ENCODE data around the gene ALDH1A2.

ALDH1A2 gene

DNA sequence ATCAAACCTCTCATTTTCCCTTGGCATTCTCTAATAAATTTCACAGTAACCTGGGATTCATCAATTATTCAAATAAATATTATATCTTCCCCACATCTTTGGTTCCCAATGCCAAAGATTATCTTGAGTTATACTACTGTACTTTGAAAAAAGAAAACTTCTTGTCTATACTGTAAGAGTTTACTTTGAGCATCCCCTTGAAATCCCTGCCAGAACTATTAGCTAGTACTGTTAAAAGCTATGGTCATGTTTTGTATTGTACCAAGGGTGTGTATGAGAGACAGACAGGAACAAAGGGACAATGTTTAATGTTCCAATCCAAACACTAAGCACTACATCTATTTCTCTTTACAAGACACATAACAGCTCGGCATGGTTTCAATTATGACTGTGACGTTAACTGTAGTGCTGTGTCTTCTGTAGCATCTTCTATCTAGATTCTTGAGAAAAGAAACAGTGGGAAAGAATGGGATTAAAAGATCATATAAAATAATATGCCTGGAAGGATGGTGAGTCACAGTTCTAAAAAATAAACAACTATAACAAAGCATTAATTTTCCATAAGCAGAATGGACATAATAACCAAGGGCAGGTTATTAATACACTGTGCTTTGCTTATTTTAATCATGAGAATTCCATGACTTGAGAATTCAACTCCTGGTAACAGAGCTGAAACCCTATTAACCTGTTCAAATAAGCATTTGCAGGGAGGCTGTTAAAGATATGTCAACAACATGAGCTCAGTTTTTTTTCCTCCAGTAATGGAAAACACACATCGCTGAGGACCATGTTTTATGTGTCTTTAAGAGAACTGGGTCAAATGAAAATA is 71.1 kb downstream of the ALDH1A2 start:
- DNase-seq: no peak

DNA sequence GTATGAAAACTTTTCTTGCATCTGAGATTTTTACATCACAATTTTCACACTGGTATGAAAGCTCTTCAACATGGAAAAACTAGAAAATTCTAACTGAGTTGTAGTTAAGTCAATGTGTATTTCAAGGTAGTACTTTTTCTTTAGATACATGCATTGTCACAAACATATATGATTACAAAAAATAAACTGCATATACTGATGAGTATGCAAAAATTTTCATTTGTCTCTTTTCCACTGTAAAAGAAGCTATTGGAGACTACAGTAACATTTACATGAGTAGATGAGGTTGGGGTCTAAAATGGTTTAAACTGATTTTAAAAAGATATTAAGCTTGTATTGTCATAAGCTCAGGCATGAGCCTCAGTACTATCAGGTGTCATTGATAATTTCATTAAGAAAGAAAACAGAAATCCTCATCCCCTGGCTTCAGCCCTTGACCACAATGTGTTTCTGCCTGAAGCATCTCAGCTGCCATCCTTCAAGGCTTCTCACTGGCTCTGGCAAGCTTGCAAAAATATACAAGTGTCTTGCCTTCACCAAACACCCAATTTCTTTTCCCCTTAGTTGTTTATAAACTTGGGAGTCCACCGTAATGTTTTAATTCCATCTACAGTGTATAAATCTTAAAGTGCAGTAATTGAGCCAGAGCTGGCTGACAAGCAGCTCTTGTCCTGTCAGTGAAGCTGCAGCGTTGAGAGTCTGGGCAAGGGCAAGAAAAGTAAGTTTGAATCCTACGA is 71.9 kb downstream of the ALDH1A2 start:
- DNase-seq: no peak

DNA sequence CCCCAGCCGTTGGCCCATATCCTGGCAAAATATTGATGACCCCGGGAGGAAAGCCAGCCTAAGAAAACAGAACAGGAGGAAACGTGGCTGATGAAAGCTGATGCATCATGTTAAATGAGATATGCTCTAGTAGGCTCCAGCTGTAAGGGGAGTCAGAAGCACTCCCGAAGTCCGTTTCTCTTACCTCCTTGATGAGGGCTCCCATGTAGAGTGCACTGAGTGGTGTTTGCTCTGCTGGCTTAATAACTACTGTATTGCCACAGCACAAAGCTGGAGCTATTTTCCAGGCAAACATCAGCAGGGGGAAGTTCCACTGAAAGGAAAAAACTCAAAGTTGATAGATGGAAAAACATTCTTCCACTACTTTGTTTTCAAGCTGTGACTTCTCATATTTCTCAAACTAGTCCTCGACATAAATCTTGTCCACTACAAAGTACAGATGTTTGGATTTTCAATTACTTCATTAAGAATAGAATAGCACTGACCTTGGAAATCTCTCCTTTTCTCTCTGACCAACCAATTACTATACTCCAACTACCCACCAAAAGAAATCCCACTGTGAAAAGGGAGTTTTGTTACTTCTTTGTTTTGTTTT is 72.7 kb downstream of the ALDH1A2 start:
- no peak for DNase-seq

DNA sequence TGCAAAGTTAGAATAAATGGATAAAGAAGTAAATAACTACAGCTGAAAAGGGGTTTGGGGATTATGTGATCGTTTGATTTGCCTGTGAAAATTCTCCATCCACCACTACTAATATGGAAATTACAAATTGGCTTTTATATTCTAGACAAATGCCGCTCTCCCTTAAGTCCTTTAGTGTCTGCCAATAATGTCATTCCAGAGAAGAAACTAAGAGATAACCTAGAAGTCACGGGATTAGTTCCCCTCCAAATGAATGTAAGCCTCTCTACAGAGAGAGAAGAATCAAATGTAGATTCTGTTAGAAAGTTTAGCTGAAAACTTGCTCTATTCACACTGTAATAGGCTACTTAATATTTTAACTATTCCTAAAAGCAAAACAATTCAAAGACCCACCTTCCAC is 92.0 kb downstream of the ALDH1A2 start:
- DNase-seq: no peak

DNA sequence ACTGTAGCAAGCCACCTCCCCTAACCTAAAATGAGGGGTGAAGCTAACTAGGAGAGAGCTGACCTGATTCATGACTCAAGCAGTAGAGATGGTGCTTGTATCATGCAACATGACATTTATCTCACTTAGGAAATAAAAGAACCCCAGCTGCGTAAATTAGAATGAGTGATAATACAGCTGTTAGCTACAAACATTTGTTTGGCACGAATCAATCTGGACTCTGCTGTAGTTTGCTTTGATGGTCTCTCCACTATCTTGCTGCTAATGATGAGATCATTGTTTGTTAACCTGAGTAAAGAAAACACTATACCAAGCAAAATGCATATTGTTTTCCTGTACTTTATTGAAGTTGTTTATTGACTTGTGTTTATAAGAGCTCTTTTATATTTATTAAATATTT is 92.6 kb downstream of the ALDH1A2 start:
- no peak for DNase-seq

DNA sequence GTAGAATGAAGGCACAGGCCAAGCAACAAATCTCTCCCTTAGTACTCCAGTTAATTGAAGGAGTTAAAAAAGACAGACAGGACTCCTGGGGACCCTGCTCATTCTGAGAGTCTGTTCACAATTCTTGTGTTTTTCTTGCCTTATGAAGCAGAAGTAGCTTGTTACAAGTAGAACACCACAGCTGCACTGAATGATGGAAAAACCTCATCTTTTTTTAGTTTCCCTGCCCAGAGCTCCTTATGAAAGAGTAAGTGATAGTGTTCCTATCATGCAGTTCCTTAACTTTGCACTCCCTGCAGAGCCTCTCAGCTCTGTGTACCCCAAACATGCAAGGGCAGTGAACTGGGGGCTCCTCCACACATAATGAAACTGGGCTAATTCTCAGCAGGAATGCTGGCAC is 95.5 kb downstream of the ALDH1A2 start:
- no peak for DNase-seq

DNA sequence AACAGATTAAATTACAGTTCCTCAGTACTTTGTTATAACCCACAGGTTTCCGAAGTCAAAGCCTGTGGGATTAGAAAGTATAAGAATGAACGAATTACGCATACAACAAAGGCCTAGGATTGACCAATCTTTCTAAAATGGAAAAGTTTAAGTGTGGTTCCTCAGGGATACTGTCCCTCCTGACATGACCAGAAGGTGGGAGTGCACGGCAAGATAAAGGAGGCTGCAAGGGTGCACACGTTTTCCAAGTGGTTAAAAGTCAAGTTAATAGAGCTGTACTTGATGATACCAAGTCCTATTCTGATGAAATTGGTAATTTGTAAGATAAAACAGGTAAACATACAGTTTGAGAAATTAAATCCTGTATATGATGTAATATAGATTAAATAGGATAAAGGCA is 96.2 kb downstream of the ALDH1A2 start:
- DNase-seq: no peak

DNA sequence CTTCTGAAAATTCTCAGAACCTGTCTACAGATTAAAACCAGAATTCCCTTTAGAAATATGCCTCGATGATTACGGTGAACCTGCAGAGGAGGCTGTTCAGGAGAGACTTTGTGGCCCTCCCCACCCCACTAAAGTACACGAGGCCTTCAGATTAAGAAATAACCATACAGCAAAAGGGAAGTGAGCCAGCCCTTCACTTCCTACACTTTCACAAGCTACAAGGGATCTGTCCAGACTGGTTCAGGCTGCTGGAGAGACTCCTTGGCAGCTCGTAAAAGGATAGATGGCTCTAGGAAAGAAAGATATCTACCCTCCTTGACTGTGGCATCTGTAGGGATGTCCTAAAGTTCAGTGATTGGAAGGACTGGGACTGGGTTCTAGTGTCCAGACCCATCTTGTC is 102.6 kb downstream of the ALDH1A2 start:
- DNase-seq: no peak

DNA sequence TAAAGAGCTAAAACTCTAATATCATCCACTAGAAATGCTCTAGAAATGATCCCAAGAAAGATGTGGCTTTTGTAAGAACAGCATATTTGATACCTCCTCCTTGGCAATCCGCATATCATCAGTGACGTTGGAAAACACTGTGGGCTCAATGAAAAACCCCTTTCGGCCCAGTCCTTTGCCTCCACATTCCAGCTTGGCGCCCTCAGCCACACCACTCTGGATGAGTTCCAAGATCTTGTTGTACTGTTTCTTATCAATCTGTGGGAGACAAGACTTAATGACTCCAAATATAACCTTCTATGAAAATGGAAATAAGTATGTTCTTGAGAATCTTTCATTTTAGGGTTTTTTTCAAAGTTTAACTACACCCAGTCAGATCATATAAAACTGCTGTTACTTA is 103.6 kb downstream of the ALDH1A2 start:
- DNase-seq: no peak

DNA sequence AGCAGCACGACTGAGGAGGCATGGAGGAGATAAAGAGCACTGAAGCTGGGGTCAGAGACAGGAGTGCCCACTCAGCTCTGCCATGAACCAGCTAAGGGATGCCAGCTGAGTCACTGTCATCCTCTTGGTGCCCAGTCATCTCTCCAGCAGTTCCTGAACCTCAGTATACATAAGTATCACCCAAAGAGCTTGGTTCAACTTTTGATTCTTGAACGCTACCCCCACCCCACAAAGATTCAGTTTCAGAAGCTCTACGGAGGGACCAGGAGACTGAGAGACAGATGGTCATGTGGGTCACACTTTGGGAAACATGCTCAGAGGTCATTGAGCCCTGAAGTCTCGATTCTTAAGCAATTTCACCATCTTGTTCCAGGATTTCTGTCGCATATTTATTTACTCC is 108.4 kb downstream of the ALDH1A2 start:
- no peak for DNase-seq

DNA sequence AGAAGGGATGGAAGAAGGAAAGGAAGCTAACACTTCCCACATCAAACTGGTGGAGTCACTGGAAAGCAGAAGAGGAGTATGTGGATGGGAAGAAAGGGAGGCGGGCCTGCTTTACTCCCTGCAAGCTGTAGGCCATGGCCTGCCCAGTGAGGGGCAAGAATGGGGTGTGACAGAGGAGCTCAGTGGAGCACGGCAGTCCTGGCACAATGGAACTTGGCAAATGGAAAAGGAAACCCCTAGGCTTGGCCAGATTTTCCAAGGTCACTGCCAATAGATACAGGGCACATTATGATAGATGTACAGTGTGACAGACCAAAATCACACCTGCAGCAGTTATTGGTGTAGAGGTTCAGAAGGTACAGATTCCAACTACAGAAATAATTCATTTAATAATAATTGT is 111.6 kb downstream of the ALDH1A2 start:
- no peak for DNase-seq

DNA sequence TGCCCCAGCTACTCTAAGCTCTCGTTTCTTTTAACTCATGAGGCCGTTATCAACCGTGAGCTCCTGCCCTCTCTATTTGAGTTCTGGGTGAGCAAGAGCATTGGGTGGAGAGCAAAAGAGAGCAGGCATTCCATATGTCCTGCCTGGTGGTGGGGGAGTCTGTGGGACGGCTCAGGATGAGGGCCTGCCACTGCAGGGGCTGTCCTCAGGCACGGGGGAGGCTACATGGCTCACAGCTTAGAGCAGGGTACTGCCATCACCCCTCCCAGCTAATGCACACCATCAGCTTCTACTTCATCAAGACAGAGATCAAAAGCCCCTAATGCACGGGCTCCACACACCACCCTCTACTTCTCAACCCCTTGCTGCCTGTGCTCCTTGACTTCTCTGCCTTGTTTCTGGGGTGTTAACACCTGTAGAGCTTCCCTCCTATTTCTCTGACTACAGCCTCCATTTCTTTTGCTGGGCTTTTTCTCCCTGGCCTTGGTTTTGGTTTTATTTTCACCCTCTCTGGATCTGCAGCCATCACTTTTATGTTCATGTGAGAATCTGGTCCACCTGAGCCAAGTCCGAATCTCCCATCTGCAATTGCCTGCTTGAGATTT is 114.1 kb downstream of the ALDH1A2 start:
- DNase-seq: no peak

DNA sequence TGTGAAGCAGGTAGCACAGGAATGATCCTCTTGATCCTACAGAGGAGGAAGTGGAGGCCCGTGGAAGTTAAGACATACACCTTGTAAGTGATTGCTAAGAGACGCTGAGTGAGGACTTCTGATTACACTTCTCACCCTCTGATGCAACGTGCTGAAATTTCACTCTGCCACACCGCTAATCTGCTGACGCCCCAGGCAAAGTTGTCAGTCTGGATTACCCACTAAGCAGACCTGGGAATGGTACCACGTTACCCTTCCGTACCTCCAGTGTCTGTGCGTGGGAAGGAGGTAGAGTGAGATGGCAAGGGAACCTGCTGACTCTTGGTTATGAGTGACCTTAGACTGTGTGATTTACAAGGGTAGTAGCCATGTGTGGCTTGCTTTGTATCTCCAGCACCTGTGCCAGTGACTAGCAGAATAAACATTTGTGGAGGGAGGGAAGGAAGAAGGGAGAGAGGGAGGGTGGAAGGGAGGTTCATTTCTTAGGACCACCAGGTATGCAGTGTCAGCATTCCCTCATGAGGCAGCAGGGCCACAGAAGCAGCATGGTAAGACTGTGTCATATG is 115.0 kb downstream of the ALDH1A2 start:
- DNase-seq: no peak

DNA sequence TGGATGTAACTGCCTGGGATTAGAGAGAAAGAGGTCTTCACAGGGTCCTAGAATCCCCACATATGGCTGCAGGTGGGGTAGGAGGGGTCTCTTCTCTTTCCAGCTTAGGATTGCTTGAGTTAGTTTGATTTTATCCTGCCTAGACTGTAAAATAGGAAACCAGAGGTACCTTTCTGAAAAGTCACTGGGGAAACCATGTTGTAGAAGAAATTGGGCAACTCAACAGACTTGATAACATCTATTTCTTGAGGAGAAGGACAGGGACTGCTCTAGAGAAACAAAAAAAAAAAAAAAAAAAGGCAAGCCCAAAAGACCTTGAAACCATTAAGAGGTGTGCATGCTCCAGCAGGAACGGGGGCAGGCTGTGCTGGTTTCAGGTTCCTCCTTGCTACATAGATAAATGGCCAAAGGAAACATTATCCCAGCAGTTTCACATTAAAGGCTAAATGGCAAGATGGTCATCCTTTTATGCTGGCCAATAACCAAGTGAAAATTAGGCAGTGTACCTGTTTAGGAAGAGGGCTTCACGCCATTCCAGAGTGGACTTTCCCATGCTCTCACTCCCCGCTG is 116.1 kb downstream of the ALDH1A2 start:
- no peak for DNase-seq

DNA sequence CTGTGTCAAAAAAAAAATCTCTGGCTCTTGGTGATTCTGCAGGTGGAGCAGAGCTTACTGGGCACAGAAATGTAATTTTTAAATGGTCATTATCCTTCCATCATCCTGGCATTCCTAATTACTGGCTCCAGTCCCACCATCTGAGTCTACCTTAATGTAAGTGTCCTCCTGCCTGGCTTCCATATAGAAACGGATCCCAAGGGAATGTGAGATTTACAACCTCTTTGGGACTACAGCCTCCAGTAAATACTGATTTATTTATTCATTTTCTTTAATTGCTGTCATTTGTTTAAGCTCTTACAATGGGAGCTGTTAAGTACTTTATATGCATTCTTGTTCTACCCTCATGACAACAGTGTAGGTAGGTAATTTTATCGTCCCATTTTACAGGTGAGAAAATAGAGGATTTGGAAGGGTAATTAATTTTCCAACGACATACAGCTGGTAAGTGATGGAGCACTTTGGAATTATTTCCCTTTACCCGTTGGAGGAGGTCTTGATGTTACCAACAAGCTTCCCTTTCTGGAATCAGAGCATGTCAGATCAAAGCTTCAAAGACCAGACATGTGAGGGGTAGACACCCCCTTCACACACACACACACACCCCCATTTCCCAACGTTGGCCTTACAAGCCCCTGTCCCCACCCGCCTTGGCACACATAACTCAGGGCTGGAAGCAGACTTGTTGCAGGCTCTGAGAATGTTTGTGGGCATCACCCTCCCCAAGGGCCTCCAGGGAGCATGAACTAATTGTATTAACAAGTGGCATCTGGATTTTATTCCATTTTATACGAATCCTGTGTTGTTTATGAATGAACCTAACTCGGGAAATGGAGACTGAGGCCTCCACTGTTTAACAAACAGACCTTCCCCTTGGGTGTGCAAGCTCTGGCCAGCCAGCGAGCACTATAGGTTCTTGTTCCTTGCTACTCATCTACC is 116.9 kb downstream of the ALDH1A2 start:
- DNase-seq: no peak

DNA sequence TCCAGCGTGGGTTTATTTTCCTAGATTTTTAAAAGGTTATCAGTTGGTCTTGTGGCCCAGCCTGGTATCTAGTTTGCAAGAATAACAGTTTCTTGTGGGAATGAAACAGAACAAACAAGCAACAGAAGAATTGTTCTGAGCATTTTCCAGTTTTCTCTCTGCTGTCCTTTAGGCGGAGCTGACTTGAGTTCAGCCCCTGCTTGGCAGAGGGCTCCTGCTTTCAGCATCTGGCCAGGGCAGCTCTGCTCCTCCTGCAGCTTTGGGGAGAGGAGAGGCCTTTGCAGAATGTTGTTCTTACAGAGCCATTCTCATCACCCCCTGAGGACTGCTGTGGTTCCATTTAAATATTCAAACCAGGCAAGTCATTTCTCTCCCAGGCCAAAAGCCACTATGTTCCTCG is 117.7 kb downstream of the ALDH1A2 start:
- no peak for DNase-seq

DNA sequence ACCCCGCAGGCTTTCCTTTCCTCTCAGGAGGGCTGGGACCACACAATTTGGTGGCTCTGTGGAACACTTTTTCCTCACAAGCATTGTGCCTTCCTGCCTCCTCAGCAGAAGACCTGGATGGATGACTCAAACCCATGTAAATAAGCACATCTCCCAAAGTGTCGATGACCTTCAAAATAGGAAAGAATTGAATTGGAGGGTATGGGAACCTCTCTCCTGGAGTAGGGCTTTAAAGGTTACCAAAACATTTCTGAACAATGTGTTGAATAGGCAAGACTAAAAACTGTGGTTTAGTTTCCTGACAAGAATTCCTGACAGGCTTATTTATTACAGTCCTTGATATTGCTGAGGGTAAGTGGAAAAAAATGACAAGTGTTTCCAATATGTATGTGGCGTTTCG is 118.2 kb downstream of the ALDH1A2 start:
- no peak for DNase-seq

DNA sequence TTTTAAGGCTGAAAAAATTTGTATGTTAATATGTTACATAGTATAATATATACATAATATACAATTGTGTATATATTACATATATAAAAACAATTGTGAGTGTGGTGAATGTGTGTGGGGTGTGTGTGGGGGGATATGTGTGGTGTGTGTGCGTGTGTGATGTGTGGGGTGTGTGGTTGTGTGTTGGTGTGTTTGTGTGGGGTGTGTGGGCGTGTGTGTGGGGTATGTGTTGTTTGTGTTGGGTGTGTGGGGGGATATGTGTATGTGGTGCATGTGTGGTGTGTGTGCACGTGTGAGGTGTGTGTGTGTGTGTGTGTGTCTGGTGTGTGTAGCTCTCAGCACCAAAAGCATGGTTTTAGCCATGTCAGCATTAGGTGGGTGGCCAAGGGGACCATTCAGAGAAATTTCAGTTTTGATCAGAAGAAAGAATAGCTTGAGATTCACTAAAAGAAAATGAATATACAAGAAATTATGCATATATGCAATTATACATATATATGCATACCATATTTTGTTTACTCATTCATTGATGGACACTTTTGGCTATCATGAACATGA is 118.9 kb downstream of the ALDH1A2 start:
- no peak for DNase-seq

DNA sequence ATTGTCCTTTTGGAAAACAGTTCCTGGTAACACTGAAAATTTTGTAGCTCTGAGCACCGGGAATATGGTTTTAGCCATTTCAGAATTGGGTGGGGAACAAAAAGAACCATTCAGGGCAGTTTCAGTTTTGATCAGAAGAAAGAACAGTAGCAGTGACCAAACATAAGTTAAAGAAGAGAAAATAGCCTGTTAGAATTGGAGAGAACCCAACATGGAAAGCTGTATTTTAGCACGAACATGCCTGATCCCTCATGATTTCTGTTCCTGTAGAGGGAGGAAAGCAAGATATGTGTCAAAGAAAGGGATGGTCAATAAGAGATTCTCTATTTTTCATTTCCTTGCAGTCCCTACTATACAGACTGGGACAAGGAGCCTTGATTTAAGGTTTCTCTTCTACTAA is 119.9 kb downstream of the ALDH1A2 start:
- DNase-seq: no peak

DNA sequence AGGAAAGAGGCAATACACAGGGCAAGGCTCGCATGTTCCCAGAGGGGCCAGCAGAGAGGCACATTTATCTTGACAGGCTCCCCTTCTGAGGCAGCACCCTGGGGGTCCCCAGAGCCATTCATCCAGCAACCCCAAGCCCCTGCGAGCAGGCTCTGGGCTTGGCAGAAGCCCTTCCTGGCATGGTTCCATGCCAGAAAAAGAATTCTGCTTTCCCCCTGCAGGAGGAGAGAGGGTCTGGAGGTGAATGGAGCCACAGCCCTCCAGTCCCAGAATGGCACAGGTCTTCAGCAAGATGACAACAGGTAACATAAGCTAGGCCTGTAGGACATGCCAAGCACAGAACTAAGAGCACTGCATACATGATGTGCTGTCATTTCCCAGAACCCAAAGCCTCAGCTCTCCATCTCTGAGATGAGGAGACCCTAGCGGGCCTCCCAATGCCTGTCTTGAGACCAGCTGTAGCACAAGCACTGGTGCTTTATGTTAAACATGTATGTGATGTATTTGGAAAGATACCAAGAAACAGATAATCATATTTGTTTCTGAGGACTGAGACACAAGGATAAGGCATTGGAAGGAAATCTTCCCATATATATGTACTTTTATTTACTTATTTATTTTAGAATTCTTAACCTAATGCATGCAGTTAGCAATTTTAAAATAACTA is 121.6 kb downstream of the ALDH1A2 start:
- DNase-seq: no peak

DNA sequence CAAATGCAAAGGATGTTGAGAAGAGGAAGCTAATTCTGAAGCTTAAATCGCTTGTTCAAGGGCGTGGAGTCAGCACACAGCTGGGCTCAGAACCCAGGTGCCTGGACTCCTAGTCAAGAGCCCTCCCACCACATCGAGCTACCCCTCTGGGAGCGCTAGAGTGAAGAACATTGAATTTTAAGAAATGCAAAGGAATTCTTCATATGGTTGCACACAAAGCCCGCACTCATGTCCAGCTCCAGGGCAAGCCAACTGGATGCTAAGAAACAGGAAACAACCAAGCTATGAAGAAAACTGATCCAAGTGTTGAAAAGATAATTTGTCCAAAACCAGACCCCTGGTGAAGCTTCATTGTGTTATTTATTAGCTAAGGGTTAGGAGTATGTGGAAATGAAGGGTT is 122.3 kb downstream of the ALDH1A2 start:
- no peak for DNase-seq

Measured in activated gamma-delta T cell (primary cell).